LNCaP clone FGC (cell line): ENCODE measurements around the gene SYCE3.

Experiments
- DNase-seq: peaks from one replicate; pipeline ENCODE4 v3.0.0-alpha.2; 2011; ENCODE audit warnings: low read depth
- H3K4me3 ChIP-seq: 2 replicates; pipeline ENCODE4 v1.5.1; 2011; ENCODE audit warnings: mild to moderate bottlenecking, low read depth, low read length, control low read depth
- TF ChIP-seq, protein P1 (sequence below): IDR thresholded peaks from 2 replicates; pipeline ENCODE4 v1.5.1; 2012; ENCODE audit warnings: mild to moderate bottlenecking; ENCODE audit not compliant: control insufficient read depth, insufficient read depth; ENCODE audit errors: extremely low read depth

The SYCE3 gene

GRCh38 chr22:50574383-50574755 lies 11.7 kb upstream of the SYCE3 start:
- no peak overlapping the region for H3K4me3 ChIP-seq
- no peak for DNase-seq
- TF ChIP-seq, protein P1, sequence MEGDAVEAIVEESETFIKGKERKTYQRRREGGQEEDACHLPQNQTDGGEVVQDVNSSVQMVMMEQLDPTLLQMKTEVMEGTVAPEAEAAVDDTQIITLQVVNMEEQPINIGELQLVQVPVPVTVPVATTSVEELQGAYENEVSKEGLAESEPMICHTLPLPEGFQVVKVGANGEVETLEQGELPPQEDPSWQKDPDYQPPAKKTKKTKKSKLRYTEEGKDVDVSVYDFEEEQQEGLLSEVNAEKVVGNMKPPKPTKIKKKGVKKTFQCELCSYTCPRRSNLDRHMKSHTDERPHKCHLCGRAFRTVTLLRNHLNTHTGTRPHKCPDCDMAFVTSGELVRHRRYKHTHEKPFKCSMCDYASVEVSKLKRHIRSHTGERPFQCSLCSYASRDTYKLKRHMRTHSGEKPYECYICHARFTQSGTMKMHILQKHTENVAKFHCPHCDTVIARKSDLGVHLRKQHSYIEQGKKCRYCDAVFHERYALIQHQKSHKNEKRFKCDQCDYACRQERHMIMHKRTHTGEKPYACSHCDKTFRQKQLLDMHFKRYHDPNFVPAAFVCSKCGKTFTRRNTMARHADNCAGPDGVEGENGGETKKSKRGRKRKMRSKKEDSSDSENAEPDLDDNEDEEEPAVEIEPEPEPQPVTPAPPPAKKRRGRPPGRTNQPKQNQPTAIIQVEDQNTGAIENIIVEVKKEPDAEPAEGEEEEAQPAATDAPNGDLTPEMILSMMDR: no peak

- no peak overlapping the region for H3K4me3 ChIP-seq
- DNase-seq: no peak
These were observed 11.0 kb upstream of the SYCE3 start for GRCh38 chr22:50573491-50574382.

GRCh38 chr22:50572965-50573364 lies 10.2 kb upstream of the SYCE3 start:
- no peak for DNase-seq
- TF ChIP-seq, protein P1: no peak
- no peak overlapping the region for H3K4me3 ChIP-seq

More at GRCh38 chr22:50573491-50574382, 11.0 kb upstream of the SYCE3 start:
- TF ChIP-seq, protein P1: no peak

DNA sequence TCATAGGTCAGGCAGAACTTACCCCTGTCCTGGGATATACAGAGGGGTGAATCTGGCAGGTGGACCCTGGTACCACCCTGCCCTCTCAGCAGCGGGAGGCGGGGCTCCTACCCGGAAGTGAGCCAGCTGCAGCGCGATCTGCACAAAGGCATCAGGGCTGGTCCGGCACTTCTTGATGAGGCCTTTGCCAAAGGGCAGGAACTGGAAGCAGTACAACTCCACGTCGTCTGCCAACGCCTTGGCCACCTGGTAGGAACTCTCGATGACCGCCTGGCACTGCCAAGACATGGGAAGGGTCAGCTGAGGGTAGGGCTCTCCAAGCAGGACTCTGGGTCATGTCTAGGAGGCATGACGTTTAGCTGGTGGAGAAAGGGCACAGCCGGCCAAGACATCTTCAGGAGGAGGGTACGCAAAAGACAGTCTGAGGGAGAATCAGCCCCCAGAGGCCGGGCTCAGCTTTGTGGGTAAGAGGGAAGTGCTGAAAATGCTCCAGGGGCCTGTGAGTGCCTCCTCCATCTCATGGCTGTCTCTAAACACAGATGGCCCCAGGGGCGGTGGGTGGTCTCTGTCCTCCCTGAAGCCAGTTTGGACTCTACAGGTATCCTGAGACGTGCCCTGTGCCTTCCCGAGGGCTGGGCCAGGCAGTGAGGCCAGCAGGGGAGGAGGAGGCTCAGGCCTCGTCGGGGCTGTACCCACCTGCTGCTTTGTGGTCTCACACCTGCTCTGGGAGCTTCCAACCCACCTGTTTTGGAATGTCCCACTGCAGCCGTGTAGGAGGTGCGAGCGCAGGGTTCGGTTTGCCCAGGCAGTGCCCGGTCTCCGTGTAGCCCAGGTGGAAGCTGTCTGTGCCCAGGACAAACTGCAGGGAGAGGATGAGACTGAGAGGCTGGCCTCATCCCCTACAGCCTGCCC lies 8.8 kb upstream of the SYCE3 start:
- TF ChIP-seq, protein P1: no peak
- no peak for DNase-seq
- H3K4me3 ChIP-seq: no peak overlapping the region

GRCh38 chr22:50570861-50571260 lies 8.1 kb upstream of the SYCE3 start:
- TF ChIP-seq, protein P1: no peak

GRCh38 chr22:50569896-50570535 lies 7.3 kb upstream of the SYCE3 start:
- H3K4me3 ChIP-seq: no peak overlapping the region
- TF ChIP-seq, protein P1: no peak
- DNase-seq: no peak

More at GRCh38 chr22:50570861-50571260, 8.1 kb upstream of the SYCE3 start:
- DNase-seq: no peak
- no peak overlapping the region for H3K4me3 ChIP-seq
